Stimulated activated CD8-positive, alpha-beta memory T cell treated with anti-CD3 and anti-CD28 coated beads, Interleukin-7, amount 100 ng/mL, for 4 hours (primary cell): ENCODE measurements around the gene PASK.

ENCODE experiments used
- DNase-seq, 2 donors: peaks; one replicate each; pipeline ENCODE4 v3.0.0-alpha.2; 2020; ENCODE audit warnings: low read depth in 2 of 2

PASK gene

GRCh38 chr2:241066171-241066892 lies 82.9 kb downstream of the PASK start:
- no peak for DNase-seq

GRCh38 chr2:241065355-241065803 lies 83.9 kb downstream of the PASK start:
- DNase-seq, result no peak

- no peak for DNase-seq
These were observed 84.4 kb downstream of the PASK start for GRCh38 chr2:241064802-241065354.

- DNase-seq, result peak; percentile 8 to 15
These were observed 85.1 kb downstream of the PASK start for GRCh38 chr2:241064008-241064801.

GRCh38 chr2:241063587-241063986 lies 85.7 kb downstream of the PASK start:
- no peak for DNase-seq

GRCh38 chr2:241063093-241063551 lies 86.2 kb downstream of the PASK start:
- DNase-seq, result no peak

- DNase-seq, result no peak
These were observed 86.7 kb downstream of the PASK start for GRCh38 chr2:241062389-241063092.

- DNase-seq, result no peak
These were observed 88.0 kb downstream of the PASK start for GRCh38 chr2:241061275-241061674.
